Measurements from ENCODE around the gene CDC5L. TPM values are rescaled to one million over a fixed set of nuclear protein-coding genes. Genes with fewer than 3 reads are reported as not detected.

CDC5L gene
- total RNA-seq, 2 donors from 2014 or later = 19.6 to 21.7 TPM

- peaks cover 19 to 45% of the 10 kb centered on the region in 2 donors for H3K4me1 ChIP-seq (ENCODE audit: control insufficient read depth in 1 of 2, low read depth in 2 of 2)
- H3K27ac ChIP-seq = peak overlapping the region; percentile 26 to 68
- H3K36me3 ChIP-seq = peaks cover 3% of the 10 kb centered on the region
- DNase-seq (ENCODE audit: low spot score) (no peak), ATAC-seq (ENCODE audit: insufficient number of reproducible peaks, low FRiP score, low read depth) (no peak)
- H3K9me3 ChIP-seq = no peaks in the 10 kb centered on the region
- no peaks in the 10 kb centered on the region for H3K27me3 ChIP-seq (replicated peaks; ENCODE audit: insufficient read depth)
- TF ChIP-seq CTCF (IDR thresholded peaks at IDR 0.05) = no peak
- no peak overlapping the region for H3K4me3 ChIP-seq
Measured at GRCh38 chr6:44432227-44432626, 44.7 kb downstream of the CDC5L start.

DNA sequence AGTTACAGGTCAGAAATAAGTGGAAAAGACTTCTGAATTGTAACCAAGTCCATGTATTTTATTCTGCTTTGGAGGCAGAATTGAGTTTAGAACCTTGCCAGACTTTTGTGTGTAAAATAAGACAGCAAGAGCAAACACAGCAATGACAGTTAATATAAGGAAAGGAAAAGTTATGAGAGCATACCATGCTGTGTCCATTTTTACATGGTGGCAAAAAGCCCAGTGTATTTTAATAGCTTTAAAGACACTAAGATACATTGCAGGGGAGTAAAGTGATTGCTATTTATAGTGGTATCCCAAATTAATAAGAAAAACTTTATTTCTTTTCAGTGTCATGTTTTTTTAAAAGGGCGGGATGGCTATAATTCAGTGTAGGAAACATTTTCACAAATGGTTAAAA lies 45.2 kb downstream of the CDC5L start:
- H3K27ac ChIP-seq = peak overlapping the region; percentile 26 to 68
- H3K9me3 ChIP-seq = no peaks in the 10 kb centered on the region
- ATAC-seq (ENCODE audit: insufficient number of reproducible peaks, low FRiP score, low read depth) = no peak
- H3K36me3 ChIP-seq = peaks cover 3% of the 10 kb centered on the region
- H3K27me3 ChIP-seq (replicated peaks; ENCODE audit: insufficient read depth) = no peaks in the 10 kb centered on the region
- DNase-seq (ENCODE audit: low spot score) = no peak
- H3K4me1 ChIP-seq (ENCODE audit: control insufficient read depth in 1 of 2, low read depth in 2 of 2) = peaks cover 19 to 45% of the 10 kb centered on the region in 2 donors
- no peak for TF ChIP-seq CTCF (IDR thresholded peaks at IDR 0.05)
- H3K4me3 ChIP-seq = no peak overlapping the region

DNA sequence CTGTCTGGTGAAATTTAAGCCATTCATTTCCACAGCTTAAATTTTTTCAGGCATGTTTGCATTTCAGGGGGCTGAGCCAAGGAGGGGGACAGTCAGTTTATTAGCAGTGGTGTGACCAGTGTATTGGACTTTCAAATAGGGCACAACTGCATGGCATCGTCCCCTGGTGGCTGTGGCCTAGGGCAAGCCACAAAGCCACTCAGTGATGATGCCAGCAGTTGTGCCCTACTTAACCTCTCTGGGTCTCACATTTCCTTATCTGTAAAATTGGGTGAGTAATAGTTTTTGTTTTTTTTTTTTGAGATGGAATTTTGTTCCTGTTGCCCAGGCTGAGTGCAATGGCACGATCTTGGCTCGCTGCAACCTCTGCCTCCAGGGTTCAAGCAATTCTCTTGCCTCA lies 48.0 kb downstream of the CDC5L start:
- Histone ChIP-seq H3K27ac (no peak overlapping the region), H3K4me1 (ENCODE audit: control insufficient read depth in 1 of 2, low read depth in 2 of 2) (peaks cover 19 to 48% of the 10 kb centered on the region in 2 donors), H3K9me3 (no peaks in the 10 kb centered on the region), H3K36me3 (no peaks in the 10 kb centered on the region), H3K27me3 (replicated peaks; ENCODE audit: insufficient read depth) (no peaks in the 10 kb centered on the region), H3K4me3 (no peak overlapping the region)
- ATAC-seq (ENCODE audit: insufficient number of reproducible peaks, low FRiP score, low read depth) (no peak), DNase-seq (ENCODE audit: low spot score) (no peak)
- TF ChIP-seq CTCF (IDR thresholded peaks at IDR 0.05) = no peak

DNA sequence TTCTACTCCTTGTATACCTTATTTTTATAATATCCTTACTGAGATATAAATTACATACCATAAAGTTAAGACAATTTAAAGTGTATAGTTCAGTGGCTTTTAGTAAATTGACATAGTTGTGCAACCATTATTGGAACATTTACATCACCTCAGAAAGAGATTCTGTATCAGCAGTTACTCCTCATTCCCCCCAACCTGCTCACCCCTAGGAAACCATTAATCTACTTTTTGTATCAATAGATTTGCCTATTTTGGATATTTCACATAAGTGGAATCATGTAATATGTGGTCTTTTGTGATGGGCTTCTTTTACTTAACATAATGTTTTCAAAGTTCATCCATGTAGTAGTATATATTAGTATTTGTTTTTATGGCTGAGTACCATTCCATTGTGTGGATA lies 51.3 kb downstream of the CDC5L start:
- Histone ChIP-seq H3K4me3 (no peak overlapping the region), H3K27ac (no peak overlapping the region), H3K9me3 (peaks cover 8% of the 10 kb centered on the region), H3K4me1 (ENCODE audit: control insufficient read depth in 1 of 2, low read depth in 2 of 2) (peaks cover 0 to 22% of the 10 kb centered on the region in 2 donors), H3K27me3 (replicated peaks; ENCODE audit: insufficient read depth) (no peaks in the 10 kb centered on the region), H3K36me3 (no peaks in the 10 kb centered on the region)
- DNase-seq (ENCODE audit: low spot score) (no peak), ATAC-seq (ENCODE audit: insufficient number of reproducible peaks, low FRiP score, low read depth) (no peak)
- no peak for TF ChIP-seq CTCF (IDR thresholded peaks at IDR 0.05)

- H3K9me3 ChIP-seq = peaks cover 8% of the 10 kb centered on the region
- no peaks in the 10 kb centered on the region for H3K27me3 ChIP-seq (replicated peaks; ENCODE audit: insufficient read depth)
- no peak for TF ChIP-seq CTCF (IDR thresholded peaks at IDR 0.05)
- no peak for DNase-seq (ENCODE audit: low spot score)
- no peak overlapping the region for H3K27ac ChIP-seq
- H3K4me3 ChIP-seq = no peak overlapping the region
- H3K4me1 ChIP-seq (ENCODE audit: control insufficient read depth in 1 of 2, low read depth in 2 of 2) = peaks cover 0 to 16% of the 10 kb centered on the region in 2 donors
- no peak for ATAC-seq (ENCODE audit: insufficient number of reproducible peaks, low FRiP score, low read depth)
- H3K36me3 ChIP-seq = no peaks in the 10 kb centered on the region
Measured at GRCh38 chr6:44439270-44440045, 52.0 kb downstream of the CDC5L start.
